Stimulated activated CD8-positive, alpha-beta memory T cell treated with anti-CD3 and anti-CD28 coated beads, Interleukin-7, amount 100 ng/mL, for 4 hours (primary cell): ENCODE data around the gene SLC35F6.
"Not testable (repeated sequence)": the region's sequence is repeated elsewhere in the genome, so short reads cannot be mapped to it uniquely, and the experiment has no call there.

Source experiments
- DNase-seq, 2 donors: peaks; one replicate each; pipeline ENCODE4 v3.0.0-alpha.2; 2020; ENCODE audit warnings: low read depth in 2 of 2

The SLC35F6 gene

DNA sequence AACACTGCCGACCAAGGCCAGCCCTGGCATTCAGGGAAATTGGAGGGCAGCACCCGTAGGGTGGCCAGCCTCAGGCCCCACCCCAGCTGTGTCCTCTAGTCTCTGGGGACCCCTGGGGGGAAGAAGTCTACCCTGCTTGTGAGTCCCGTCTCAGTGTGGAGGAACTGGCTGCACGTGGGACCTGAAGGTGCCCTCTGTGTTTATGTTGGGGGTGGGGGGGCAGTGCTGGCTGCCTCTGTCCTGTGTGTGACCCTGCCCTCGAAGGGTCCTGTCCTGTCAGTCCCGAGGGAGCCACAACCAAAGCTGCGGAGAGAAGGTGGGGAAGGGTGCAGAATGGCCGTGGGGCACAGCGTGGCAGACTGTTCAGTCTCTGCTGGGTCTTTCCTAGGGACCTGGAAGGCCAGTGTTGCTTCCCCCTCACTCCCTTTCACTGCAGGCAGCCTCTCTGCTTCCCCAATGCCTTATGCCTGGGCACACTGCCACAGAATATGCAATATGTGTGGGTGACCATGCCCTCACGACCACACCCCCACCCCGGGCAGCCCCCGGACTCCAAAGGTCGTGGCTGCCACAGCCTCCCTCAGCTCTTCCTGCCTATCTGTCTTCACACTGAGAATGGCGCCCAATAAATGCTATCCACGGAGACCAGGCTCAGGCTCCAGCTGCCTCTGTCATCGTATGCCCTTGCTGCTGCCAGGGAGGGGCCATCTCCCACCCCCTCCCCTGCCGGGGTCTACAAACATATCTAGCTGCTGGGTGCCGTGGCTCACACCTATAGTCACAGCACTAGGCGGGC lies 33.3 kb upstream of the SLC35F6 start:
- DNase-seq, result no peak

GRCh38 chr2:26731714-26732113 lies 32.4 kb upstream of the SLC35F6 start:
- no peak for DNase-seq

GRCh38 chr2:26732446-26732845 lies 31.6 kb upstream of the SLC35F6 start:
- DNase-seq, result no peak

DNA sequence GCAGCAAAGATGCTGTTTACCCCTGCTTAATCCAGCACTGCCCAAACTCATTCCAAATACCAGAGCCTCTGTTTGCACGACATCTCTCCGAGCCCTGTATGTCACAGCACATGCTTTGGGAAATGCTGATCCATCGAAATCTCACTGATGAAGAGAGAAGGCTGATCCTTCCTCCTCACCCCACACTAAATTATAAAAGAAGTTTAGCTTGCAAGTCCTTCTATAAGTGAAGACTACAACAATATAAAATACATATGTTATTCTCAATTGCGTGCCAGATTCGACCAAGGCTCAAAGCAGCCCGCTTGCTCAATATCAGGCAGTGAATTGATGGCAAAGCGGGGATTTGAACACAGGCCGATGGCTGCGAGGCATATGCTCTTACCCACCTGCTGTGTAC lies 30.7 kb upstream of the SLC35F6 start:
- DNase-seq, result no peak

DNA sequence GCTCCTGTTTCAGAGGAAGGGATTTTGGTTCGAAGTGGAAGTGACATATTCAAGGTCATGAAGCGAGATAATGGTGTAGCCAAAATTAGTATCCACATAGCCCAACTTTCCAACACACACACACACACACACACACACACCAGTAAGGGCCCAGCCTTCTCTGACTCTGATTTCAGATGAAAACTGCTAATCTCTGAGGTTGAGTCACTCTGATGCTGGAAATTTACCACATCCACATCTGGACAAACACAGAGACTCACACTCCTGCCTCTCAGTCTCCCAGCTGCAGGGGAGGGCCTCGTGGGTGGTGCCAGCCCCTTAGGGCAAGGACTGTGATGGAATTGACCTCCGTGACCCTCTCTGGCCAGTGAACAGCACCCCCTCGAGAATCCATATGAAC lies 29.0 kb upstream of the SLC35F6 start:
- no peak for DNase-seq

DNA sequence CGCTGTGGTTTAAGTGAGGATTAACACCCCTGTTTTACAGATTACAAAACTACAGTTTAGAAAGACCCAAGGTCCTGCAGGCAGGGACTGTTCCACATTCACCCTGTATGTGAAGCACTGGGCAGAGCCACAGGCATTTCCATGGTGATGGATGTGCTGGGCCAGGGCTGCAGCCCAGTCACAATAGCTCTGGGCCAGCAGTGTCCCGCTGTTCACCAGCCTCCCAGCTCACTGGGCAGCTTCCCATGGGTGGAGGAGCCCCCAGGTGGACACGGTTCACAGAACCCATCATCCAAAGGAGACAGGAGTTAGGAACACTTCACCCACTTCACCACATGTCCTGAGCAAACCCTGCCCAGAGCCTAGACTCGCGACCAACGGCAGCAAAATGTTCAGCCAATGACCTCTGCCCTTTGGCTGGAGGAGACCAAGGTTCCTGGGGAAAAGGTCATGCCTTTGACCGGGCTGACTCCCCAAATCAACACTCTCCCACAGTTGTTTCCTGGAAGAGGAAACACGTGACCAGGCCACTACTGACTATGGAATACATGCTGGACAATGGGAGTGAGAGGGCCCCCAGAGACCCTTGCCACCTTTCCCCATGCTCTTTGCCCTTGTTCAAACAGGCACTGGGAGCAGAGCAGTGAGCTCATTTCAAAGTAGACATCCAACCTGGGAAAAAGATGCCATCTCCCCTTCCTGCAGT lies 28.0 kb upstream of the SLC35F6 start:
- DNase-seq, result no peak

GRCh38 chr2:26737221-26737620 lies 26.9 kb upstream of the SLC35F6 start:
- no peak for DNase-seq

DNA sequence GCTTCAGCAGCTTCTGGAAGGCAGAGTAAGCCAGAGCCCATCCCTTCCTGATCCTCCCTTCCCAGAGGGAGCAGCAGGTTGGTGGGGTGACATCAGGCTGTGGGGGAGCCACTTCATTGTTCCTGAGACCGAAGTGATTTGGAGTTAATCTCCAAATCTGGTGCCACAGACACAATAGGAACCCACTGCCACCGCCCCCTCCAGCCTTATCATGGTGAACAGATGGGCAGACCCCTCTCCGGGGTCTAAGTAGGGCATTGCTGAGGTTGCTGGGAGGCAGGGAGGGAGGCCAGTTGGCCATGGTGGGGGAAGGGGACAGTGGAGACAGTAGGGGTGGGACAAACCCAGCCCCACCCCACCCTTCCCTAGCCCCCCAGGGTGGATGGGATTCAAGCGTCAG lies 25.6 kb upstream of the SLC35F6 start:
- DNase-seq, result no peak

GRCh38 chr2:26739514-26739913 lies 24.6 kb upstream of the SLC35F6 start:
- no peak for DNase-seq

- no peak for DNase-seq
These were observed 23.7 kb upstream of the SLC35F6 start for GRCh38 chr2:26740346-26740745.

- peak in 1 of 2 donors; percentile 18 for DNase-seq
These were observed 23.2 kb upstream of the SLC35F6 start for GRCh38 chr2:26740890-26741302.

- DNase-seq, result no peak
These were observed 21.9 kb upstream of the SLC35F6 start for GRCh38 chr2:26742048-26742770.

DNA sequence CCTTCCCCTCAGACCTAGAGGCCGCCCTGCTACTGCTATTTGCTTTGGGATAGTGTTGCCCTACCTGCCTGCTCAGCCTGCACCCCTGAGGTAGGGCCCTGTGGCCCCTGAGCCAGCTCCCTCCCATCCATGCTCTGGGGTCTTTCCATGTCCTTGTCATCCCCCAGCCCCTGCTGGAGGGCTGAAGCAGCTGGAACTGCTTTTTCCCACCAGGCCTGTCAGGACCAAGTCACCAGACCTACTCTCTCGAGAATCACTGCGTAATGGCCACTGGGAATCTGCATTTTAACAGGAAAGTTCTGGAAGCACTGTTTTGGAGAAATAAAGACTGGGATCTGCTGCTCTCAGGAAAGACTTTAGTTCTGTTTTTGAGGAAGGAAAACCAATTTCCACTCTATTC lies 20.2 kb upstream of the SLC35F6 start:
- no peak for DNase-seq

DNA sequence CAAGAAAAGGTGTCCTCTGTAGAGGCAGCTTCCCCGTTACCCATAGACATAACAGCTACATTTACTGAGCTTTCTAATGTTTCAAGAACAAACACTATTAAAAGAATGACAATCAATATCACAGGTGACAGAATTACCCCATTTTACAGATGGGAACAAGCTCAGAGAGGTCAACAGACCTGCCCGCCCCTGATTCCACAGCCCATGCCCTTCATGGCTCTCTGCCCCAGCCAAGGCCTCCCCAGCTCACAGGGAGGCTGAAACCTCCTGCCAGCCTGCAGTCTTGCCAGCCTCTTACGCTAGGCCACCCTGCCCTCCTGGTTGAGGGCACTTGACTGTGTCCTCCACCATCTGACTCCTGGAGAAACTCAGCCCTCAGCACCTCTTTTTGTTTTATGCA lies 19.1 kb upstream of the SLC35F6 start:
- DNase-seq, result no peak

GRCh38 chr2:26745609-26746327 lies 18.3 kb upstream of the SLC35F6 start:
- DNase-seq, result peak; percentile 49 to 56

GRCh38 chr2:26746934-26747333 lies 17.1 kb upstream of the SLC35F6 start:
- DNase-seq, result no peak

- not testable (repeated sequence) for DNase-seq
These were observed 14.2 kb upstream of the SLC35F6 start for GRCh38 chr2:26749787-26750420.

GRCh38 chr2:26750467-26750866 lies 13.6 kb upstream of the SLC35F6 start:
- not testable (repeated sequence) for DNase-seq

- DNase-seq, result no peak
These were observed 11.4 kb upstream of the SLC35F6 start for GRCh38 chr2:26752656-26753055.

DNA sequence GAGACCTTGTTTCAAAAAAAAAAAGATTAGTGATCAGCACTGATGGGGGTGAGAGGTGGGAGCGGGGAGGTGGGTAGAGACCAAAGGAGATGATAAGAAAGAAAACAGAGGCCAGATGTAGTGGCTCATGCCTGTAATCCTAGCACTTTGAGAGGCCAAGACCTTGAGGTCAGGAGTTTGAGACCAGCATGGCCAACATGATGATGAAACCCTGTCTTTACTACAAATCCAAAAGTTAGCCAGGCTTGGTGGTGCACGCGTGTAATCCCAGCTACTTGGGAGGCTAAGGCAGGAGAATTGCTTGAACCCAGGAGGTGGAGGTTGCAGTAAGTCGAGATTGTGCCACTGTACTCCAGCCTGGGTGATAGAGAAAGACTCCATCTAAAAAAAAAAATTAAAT lies 9.5 kb upstream of the SLC35F6 start:
- no peak for DNase-seq

DNA sequence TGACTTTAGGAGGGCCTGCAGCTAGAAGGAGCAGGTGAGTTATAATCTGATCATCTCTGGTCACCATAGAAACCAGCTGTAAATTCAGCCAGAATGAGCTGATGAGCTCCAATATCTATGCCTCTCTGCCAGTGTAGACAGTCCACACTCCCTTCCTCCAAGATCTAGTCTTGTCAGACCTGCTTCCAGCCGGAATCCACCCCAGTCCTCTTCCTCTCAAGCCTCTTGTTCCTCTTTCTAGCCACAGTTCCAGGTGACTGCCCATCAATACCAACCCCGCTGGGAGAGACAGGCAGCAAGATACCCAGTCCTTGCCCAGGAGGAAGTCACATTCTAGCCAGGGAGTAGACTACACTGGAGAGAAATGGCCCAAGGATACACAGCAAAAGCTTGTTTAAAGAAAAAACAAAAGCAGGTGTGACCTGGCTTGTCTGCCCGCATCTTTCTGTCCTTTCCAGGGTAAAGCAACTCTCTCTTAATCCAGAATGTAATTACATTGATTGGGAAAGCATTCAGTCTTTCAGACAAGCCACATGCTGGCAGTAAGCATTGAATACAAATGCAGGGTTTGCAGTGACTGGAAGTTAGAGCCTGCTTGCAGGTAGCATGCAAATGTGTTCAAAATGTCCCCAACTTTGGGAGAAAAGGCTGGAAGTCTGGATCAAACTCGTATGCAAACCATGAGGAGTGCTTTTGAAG lies 9.0 kb upstream of the SLC35F6 start:
- no peak for DNase-seq
